Mesothelial cell of epicardium (in vitro differentiated cells): Measurements from ENCODE around the gene STXBP5. TPM values are rescaled to one million over a fixed set of nuclear protein-coding genes. Genes with fewer than 3 reads are reported as not detected.

Source experiments
- DNase-seq, 2 experiments: peaks; one replicate each; pipeline ENCODE4 v3.0.0; 2021; ENCODE audit warnings: low spot score in 2 of 2; ENCODE audit not compliant: unreplicated experiment in 2 of 2
- H3K27ac Mint-ChIP-seq: 2 replicates; pipeline ENCODE4 v1.8.0; 2021; ENCODE audit warnings: mixed read lengths
- H3K27me3 Mint-ChIP-seq: 2 replicates; pipeline ENCODE4 v1.8.0; 2021; ENCODE audit warnings: low read depth, mixed read lengths
- H3K36me3 Mint-ChIP-seq: 2 replicates; pipeline ENCODE4 v1.8.0; 2021; ENCODE audit warnings: mixed read lengths
- H3K4me1 Mint-ChIP-seq: 2 replicates; pipeline ENCODE4 v1.8.0; 2021; ENCODE audit warnings: mixed read lengths
- H3K4me3 Mint-ChIP-seq: 2 replicates; pipeline ENCODE4 v1.8.0; 2021; ENCODE audit warnings: mild to moderate bottlenecking, moderate library complexity, mixed read lengths
- H3K9me3 Mint-ChIP-seq: 2 replicates; pipeline ENCODE4 v1.8.0; 2021; ENCODE audit warnings: mixed read lengths
- total RNA-seq: library from RNA; stranded (reverse); gene quantifications from 3 replicates; pipeline ENCODE4 v1.2.1, GENCODE V29; 2021
- TF ChIP-seq, protein P1 (sequence below): fragments of 200-600 bp; sonication (generic); IDR thresholded peaks from one replicate; pipeline ENCODE4 v1.5.0; 2021; ENCODE audit warnings: antibody characterized with exemption; ENCODE audit not compliant: unreplicated experiment

The STXBP5 gene
- total RNA-seq, 1 donor from 2014 or later, result 22.0 TPM

DNA sequence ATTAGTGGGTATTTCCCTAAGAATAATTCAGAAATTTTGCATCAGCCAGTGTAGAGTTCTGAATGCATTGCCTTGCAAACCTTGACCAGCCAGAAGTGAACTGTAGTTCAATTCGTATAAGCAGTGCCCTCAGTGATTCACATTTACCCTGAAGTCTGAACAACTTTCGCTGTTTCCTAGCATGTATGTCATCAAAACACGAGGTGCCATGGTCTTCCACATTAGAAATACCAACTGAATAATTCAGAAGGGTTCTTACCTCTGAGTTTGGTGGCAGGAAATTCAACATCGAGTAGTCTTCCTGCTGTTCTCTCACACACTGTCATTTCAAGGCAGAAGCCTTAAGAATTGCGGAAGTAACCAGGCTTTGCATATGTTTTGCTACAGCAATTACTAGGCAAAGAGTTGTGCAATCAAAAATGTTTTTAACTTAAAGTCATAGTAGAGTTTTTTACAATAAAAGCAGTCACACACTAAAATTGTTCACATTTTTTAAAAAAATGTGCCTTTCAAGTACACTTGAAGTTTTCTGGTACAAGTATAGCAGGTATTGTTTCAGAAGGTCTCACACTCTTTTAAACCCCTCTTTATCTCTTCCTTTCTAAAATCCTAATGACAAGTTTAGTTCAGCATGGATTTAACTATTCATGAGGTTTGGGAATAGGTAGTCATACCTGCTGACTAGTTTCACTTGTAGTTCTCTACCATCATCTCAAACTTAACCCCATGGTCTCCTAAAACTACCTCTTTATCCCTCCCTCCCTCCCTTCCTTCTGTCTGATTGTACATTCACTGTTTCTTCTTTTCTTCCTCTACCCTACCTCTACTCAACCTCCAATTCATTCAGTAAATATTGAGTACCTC lies 118.3 kb downstream of the STXBP5 start:
- Mint-ChIP-seq H3K36me3 (peaks cover 15% of the 10 kb centered on the region), H3K27ac (peak overlapping the region; percentile 21), H3K9me3 (no peaks in the 10 kb centered on the region), H3K4me1 (peaks cover 10% of the 10 kb centered on the region), H3K4me3 (no peak overlapping the region), H3K27me3 (no peaks in the 10 kb centered on the region)
- TF ChIP-seq, protein P1, sequence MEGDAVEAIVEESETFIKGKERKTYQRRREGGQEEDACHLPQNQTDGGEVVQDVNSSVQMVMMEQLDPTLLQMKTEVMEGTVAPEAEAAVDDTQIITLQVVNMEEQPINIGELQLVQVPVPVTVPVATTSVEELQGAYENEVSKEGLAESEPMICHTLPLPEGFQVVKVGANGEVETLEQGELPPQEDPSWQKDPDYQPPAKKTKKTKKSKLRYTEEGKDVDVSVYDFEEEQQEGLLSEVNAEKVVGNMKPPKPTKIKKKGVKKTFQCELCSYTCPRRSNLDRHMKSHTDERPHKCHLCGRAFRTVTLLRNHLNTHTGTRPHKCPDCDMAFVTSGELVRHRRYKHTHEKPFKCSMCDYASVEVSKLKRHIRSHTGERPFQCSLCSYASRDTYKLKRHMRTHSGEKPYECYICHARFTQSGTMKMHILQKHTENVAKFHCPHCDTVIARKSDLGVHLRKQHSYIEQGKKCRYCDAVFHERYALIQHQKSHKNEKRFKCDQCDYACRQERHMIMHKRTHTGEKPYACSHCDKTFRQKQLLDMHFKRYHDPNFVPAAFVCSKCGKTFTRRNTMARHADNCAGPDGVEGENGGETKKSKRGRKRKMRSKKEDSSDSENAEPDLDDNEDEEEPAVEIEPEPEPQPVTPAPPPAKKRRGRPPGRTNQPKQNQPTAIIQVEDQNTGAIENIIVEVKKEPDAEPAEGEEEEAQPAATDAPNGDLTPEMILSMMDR, result no peak
- DNase-seq, result no peak

DNA sequence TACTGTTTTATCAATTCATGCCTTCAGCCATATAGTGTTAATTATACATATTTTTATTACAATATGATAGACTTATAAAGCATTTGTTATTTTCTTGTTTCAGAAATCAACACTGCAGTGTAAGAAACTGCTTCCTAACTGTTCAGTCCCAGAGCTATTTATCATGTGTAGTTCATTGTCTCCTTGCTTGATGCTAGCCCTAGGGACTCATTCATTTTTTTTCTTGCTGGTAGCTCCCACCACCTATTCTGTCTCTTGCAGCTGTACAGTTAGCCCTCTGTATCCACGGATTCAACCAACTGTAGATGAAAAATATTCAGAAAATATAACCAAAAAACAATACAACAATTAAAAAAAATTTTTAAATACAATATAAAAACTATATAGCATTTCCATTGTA lies 121.3 kb downstream of the STXBP5 start:
- Mint-ChIP-seq H3K4me1 (no peaks in the 10 kb centered on the region), H3K9me3 (no peaks in the 10 kb centered on the region), H3K36me3 (peaks cover 20% of the 10 kb centered on the region), H3K27me3 (no peaks in the 10 kb centered on the region), H3K4me3 (no peak overlapping the region), H3K27ac (no peak overlapping the region)
- DNase-seq, result no peak
- TF ChIP-seq, protein P1, result no peak

DNA sequence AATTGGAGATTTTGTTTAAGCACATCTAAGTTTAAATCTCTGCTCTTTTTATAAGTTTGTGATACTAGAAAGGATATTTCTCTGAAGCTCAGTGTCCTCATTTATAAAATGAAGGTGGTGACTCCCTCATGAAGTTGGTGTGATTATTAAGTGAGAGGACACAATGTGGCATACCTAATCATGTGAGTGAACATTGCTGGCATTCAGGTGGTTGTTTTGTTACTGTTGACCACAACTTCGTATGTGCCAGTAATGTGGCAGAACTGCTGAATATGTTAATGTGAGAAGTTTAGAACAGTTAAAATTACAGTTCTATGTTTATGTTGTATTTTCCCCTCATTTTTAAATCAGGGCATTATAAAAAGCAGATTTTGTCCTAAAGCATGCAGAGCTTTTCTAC lies 127.2 kb downstream of the STXBP5 start:
- TF ChIP-seq, protein P1, result no peak

DNA sequence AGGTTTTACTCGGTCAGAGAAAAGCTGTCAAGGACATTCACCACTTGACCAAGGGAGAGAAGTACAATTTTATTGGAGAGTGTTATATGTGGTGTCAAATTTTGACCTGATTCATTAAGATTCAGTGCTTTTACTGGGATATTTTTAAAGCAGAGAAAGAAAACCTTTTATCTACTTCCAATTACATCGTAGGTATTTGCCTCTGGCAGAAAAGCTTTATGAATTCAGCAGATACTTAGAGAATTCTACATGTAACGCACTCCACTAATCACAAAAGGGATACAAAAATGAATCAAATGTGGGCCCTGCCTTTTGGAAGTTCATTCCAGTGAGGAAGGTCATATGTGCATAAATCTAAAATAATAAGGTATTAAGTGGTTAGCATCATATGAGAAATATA lies 133.7 kb downstream of the STXBP5 start:
- TF ChIP-seq, protein P1, result no peak
- Mint-ChIP-seq H3K36me3 (peaks cover 12% of the 10 kb centered on the region), H3K27me3 (no peaks in the 10 kb centered on the region), H3K9me3 (no peaks in the 10 kb centered on the region), H3K27ac (peak overlapping the region; percentile 37), H3K4me1 (peaks cover 10% of the 10 kb centered on the region), H3K4me3 (no peak overlapping the region)
- no peak for DNase-seq

More for the DNA sequence above, 127.2 kb downstream of the STXBP5 start:
- H3K4me3 Mint-ChIP-seq, result no peak overlapping the region
- no peaks in the 10 kb centered on the region for H3K9me3 Mint-ChIP-seq
- no peak for DNase-seq
- no peaks in the 10 kb centered on the region for H3K27me3 Mint-ChIP-seq
- no peak overlapping the region for H3K27ac Mint-ChIP-seq
- H3K4me1 Mint-ChIP-seq, result no peaks in the 10 kb centered on the region
- peaks cover 15% of the 10 kb centered on the region for H3K36me3 Mint-ChIP-seq

DNA sequence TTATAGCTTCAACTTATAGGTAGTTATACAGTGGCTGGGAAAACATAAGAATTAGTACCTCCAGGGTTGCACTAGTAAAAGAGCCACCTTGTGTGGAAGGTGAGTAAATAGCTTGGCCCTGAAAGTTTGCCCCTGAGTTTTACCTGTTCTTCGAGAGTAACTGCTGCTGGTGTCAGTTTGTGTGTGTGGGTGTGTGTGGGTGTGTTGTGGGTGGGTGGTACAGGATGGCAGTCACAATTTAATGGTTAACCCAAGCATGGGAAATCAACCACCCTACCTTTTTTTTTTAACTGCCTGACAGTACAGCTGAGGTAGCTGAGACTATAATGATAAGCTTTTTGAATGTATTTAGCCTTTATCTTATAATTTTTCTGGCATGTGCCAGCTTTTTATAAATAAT lies 137.3 kb downstream of the STXBP5 start:
- Mint-ChIP-seq H3K36me3 (peaks cover 20% of the 10 kb centered on the region), H3K27ac (no peak overlapping the region), H3K4me1 (peaks cover 10% of the 10 kb centered on the region), H3K4me3 (no peak overlapping the region), H3K27me3 (no peaks in the 10 kb centered on the region), H3K9me3 (no peaks in the 10 kb centered on the region)
- TF ChIP-seq, protein P1, result no peak
- no peak for DNase-seq
